HG03095 (cell line): ENCODE results near the gene IL16.

ENCODE experiments used
- ATAC-seq: cut with Tn5 transposase; IDR thresholded peaks from one replicate; pipeline ENCODE4 v1.9.1; 2021; ENCODE audit warnings: moderate library complexity; ENCODE audit not compliant: unreplicated experiment

The IL16 gene

GRCh38 chr15:81273200-81273599 lies 76.5 kb downstream of the IL16 start:
- no peak for ATAC-seq

GRCh38 chr15:81273855-81274254 lies 77.2 kb downstream of the IL16 start:
- no peak for ATAC-seq

GRCh38 chr15:81274255-81274654 lies 77.6 kb downstream of the IL16 start:
- ATAC-seq: no peak

GRCh38 chr15:81274931-81275707 lies 78.4 kb downstream of the IL16 start:
- peak; percentile 82 for ATAC-seq

- no peak for ATAC-seq
Measured at GRCh38 chr15:81275711-81276392, 79.2 kb downstream of the IL16 start.

- ATAC-seq: no peak
Measured at GRCh38 chr15:81276967-81277366, 80.3 kb downstream of the IL16 start.

- no peak for ATAC-seq
Measured at GRCh38 chr15:81277851-81278250, 81.2 kb downstream of the IL16 start.

GRCh38 chr15:81278306-81279029 lies 81.8 kb downstream of the IL16 start:
- ATAC-seq: no peak

GRCh38 chr15:81279621-81280485 lies 83.2 kb downstream of the IL16 start:
- ATAC-seq: no peak

- ATAC-seq: no peak
Measured at GRCh38 chr15:81280696-81281455, 84.2 kb downstream of the IL16 start.

GRCh38 chr15:81281456-81281735 lies 84.7 kb downstream of the IL16 start:
- no peak for ATAC-seq

GRCh38 chr15:81281766-81282605 lies 85.3 kb downstream of the IL16 start:
- no peak for ATAC-seq

- no peak for ATAC-seq
Measured at GRCh38 chr15:81282606-81282895, 85.9 kb downstream of the IL16 start.

GRCh38 chr15:81282911-81283310 lies 86.2 kb downstream of the IL16 start:
- no peak for ATAC-seq

GRCh38 chr15:81284256-81285031 lies 87.8 kb downstream of the IL16 start:
- peak; percentile 46 for ATAC-seq

- no peak for ATAC-seq
Measured at GRCh38 chr15:81285461-81285860, 88.8 kb downstream of the IL16 start.

GRCh38 chr15:81286621-81287121 lies 90.0 kb downstream of the IL16 start:
- no peak for ATAC-seq

- no peak for ATAC-seq
Measured at GRCh38 chr15:81288040-81288439, 91.4 kb downstream of the IL16 start.

- ATAC-seq: no peak
Measured at GRCh38 chr15:81288616-81289015, 91.9 kb downstream of the IL16 start.
